ENCODE measurements around the gene TIMM22. TPM values are rescaled to one million over a fixed set of nuclear protein-coding genes. Genes with fewer than 3 reads are reported as not detected.

Gene TIMM22
- total RNA-seq (2014; rRNA removed; shearing (Covaris generic)): 34.0 and 36.9 TPM in 2 replicates

DNA sequence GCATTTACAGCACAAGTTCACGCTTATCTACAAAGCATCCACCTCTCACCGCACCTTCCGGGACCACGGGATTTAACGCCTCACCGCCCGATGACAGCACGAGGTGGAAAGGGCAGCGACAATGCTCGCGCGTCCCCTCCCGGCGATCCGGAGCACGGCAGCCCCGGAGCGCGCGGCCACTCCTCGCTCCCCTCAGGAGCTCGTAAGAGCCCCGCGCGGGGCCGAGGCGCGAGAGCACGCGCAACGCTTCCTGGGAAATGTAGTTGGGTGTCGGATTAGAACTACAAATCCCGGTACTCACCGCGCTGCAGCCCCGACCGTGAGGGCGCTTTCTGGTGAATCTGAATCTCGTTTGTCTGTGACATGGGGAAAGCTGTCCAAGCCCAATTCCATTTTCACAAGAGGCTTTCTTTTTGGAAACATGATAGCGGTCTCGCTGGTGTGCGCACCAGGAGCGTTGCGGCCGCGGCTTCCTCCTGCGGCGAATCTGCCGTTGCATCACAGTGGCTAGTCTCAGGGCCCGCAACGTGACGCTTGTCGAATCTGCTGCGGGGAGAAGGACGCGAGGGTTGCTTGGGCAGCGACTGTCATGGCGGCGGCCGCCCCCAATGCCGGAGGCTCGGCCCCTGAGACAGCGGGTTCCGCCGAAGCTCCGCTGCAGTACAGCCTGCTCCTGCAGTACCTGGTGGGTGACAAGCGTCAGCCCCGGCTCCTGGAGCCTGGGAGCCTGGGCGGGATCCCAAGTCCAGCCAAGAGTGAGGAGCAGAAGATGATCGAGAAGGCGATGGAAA is at the start of gene TIMM22:
Gene TIMM22, plus strand, starts transcription at position 576 of the 791 bp plus-strand sequence. Its CDS starts 14 bp downstream, at position 590.
- DNase-seq (ENCODE audit: low spot score): peak; percentile 97

DNA sequence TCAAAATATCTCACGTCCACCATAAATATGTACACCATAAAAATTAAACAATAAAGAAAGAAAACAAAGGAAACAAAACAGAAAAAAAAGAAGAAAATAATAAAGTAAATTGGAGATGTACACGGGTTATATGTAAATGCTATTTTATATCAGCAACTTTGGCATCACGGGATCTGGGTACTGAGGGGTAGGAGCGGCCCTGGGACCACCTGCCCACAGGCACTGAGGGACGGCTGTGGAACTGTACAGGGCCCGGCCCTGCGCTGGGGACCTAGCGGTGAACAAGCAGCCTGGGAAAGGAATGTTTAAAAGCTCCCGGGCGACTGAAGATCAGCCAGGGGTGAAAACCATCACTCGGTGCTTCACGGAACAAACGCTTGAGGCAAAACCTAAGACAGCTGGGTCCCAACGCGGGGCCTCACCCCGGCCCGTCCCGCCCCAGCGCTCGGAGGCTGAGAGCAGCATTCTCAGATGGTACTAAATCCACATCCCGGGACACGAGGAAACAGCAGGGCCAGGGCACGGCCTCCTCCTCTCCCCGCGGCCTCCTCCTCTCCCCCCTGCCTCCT is 48.6 kb upstream of the TIMM22 start:
- DNase-seq (ENCODE audit: low spot score): no peak

DNA sequence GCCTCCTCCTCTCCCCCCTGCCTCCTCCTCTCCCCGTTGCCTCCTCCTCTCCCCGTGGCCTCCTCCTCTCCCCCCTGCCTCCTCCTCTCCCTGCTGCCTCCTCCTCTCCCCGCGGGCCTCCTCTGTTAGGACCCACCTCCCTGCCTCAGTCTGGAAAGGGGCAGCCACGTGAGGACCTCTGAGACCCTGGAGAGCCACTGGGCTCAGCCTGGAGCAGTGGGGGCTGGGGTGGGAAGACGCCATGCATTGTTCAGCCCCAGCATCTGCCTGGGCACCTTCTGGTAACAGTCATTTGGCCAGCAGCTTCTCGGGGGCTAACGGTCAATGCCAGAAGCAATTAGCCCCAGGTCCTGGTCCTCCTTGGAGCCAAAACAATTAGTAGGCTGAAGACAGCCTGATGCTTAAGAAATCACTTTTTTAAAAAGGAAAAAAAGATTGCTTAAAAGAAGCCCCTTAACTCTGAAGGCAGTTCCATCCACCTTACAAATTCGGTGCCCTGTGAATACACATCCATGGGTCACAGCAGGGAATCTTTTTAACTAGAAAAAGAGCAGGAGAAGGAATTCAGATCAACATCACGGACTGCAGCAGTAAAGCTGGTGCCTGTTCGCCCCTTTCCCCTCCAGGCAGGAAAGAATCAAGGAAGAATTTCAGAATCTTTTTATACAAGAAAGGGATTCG is 47.2 kb upstream of the TIMM22 start:
- no peak for DNase-seq (ENCODE audit: low spot score)

DNA sequence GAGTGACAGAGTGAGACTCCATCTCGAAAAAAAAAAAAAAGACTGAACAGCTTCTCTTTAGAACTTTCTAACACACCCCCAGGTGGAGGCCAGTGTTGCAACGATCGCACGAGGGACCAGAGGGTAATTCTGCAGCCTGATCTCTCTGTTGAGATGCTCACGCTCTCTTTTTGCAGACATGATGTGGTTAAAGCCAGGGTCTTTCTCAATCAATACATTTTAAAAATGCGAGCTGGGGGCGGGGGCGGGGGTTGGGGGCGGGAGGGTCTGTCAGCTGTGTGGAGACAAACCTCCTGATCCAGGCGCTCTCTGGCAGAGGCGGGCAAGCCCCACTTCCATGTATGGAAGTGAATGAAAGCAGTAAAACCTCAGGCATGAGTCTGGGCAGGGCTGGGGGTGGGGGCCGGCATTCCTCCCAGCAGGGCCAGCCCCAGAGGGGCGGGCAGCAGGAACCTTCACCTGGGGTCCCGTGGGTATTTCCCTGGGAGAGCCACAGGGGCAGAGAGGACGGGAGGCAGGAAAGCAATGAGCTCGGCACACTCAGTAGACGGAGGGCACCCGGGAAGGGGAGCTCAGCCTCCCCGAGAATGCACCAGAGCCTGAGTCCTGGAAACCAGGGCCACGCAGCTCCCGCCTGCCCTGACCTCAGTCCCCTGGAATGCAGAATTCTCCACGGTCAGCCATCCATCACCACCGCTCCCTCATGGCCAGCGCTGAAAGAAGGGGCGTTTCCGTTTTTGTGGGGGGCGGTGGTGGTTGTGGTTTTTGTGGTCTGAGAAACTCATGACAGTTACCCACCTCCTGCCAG is 45.4 kb upstream of the TIMM22 start:
- peak; percentile 88 for DNase-seq (ENCODE audit: low spot score)

DNA sequence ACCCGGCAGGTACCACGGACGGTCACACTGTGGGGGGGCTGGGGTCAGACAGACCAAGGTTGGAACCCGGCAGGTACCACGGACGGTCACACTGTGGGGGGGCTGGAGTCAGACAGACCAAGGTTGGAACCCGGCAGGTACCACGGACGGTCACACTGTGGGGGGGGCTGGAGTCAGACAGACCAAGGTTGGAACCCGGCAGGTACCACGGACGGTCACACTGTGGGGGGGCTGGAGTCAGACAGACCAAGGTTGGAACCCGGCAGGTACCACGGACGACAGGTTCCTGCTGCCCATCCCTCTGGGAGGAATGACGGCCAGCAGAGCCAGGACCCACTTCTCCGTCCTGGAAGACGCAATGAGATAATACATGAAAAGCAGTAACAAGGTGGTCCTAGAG is 44.3 kb upstream of the TIMM22 start:
- peak; percentile 46 for DNase-seq (ENCODE audit: low spot score)

DNA sequence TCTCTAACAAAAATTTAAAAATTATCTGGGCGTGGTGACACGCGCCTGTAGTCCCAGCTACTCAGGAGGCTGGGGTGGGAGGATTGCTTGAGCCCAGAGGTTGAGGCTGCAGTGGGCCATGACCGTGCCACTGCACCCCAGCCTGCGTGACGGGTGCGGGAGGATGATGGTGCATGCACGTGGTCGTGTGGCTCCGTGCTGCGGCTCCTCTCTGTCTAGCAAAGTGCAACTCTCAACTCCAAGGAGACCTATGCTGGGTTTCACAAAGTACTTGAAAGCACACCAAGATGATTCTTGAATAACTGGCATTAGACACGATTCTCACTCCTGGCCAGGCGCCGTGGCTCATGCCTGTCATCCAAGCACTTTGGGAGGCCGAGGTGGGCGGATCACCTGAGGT is 43.2 kb upstream of the TIMM22 start:
- no peak for DNase-seq (ENCODE audit: low spot score)

DNA sequence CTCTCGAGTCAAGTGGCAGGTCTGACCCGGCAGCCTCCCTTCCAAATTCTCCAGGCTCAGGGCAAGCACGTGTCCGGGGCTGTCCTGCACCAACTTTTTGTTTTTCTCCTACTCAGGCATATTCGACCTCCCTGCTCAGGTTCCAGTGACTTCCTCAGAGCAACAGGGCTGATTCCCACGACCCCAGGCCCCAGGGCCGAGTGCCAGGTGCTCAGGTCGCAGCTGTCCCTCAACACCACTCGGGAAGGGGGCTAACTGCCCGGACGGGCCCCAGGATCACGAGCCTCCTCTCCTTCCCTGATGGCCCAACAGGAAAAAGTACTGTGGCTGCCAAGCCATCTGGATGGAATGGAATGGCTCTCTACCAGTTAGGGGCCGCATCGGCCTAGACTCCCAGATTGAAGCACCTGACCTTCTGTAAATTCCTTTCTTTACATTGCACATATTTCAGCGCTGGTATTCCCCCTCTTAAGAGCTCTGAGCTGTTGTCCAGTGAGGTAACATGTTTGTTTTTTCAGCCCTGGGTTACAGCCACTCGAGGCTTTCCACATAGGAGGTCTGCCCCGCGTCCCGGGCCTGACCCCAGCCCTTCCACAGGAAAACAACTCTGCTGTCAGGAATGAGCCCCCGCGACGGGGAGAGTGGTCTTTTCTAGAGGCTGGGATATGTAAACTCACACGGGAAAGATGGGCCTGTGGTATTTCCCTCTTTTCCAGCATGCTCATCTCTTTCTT is 42.3 kb upstream of the TIMM22 start:
- no peak for DNase-seq (ENCODE audit: low spot score)

DNA sequence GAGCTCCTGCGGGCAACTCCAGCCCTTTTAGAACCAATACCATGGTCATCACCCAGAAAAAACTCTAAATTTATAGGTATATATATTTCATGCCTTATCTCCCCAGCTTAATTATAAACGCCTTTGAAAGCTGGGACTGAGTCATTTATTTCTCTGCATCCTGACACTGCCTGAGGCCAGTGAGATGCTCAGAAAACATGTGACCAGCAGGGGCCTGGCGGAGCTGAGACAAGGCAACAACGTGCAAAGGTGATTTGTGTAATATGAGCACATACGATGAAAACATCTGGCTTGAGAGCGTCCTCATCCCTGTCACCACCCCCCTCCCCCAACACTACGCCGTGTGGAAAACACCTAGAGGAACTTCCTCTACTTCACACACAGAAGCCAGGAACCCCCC is 40.0 kb upstream of the TIMM22 start:
- peak; percentile 73 for DNase-seq (ENCODE audit: low spot score)

DNA sequence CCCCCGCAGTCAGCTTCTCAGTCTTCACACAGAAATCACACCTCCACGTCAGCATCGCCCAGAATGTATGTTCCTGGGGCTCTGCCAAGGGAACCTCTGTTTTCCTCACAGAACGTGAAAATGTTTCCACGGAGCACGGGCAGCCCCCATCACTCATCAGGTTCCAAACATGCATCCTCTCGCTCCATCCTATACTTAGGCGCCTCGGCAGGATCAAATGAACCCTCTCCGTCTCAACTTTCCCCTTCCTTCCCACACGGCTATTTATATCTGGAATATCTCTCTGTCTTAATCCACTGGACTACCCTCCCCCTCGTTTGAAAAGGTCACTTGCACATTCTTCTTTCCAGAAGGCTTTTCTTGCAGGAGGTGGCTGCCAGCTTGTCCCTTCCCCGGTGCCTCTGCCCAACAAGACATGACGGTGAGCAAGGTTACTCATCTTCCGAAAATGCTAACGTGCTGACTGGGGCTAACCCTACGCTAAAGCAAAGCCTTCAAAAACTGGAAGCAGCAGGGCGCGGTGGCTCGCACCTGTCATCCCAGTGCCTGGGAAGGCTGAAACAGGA is 39.0 kb upstream of the TIMM22 start:
- DNase-seq (ENCODE audit: low spot score): no peak

DNA sequence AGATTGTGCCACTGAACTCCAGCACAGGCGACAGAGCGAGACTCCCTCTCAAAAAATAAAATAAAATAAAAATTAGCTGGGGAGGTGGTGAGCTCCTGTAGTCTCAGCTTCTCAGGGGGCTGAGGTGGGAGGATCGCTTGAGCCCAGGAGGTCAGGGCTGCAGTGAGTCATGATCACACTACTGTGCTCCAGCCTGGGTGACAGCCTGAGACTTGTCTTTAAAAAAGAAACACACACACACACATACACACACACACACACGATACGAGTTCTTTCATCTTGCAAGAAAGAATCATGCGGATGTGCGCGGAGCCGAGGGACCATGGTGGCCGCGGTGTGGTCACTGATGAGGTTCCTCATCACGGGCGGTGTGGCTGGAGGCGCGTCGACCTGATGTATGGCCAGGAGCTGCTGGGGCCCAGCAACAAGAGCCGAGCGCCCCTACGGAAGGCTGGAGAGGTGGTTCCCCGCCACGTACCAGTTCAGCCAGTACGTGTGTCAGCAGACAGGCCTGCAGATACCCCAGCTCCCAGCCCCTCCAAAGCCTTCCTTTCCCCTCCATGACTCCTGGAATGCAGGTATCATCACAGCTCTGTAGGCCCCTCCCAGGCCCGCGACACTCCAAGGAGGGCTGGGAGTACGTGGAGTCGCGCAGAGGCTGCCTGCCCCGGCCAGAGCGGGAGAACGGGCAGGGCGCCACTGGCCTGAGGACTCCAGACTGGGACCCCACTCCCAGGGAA is 38.0 kb upstream of the TIMM22 start:
- no peak for DNase-seq (ENCODE audit: low spot score)

DNA sequence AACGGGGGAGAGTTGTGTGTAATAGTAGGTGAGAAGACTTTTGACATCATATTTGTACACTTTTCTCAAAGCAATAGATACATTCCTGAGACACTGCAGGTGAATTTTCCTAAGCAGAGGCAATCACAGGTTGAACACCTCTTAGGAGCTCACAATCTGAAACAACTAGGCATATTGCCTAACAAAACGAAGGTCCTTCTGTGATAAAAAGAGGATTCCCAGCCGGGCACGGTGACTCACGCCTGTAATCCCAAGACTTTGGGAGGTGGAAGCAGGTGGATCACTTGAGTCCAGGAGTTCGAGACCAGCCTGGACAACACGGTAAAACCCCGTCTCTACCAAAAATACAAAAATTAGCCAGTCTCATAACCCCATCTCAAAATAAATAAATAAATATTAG is 34.8 kb upstream of the TIMM22 start:
- DNase-seq (ENCODE audit: low spot score): no peak

DNA sequence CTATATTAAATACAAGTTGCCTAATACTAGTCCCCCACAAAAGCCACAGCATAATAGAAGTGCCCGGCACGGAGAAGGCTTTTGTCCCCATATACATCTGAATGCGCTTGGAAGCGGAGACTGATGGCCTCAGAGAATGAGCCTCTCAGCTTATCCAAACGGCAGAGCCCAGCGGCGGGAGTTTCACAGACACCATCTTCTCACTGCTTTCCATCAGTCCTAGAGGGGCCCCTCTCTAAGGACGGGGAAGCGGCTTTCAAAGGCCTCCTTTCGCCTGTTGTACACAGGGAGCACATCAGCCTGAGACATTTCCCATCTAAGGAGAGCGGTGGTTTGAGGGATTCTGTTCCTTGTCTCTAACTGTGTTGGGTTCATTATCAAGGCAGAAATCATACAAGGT is 34.3 kb upstream of the TIMM22 start:
- DNase-seq (ENCODE audit: low spot score): no peak

DNA sequence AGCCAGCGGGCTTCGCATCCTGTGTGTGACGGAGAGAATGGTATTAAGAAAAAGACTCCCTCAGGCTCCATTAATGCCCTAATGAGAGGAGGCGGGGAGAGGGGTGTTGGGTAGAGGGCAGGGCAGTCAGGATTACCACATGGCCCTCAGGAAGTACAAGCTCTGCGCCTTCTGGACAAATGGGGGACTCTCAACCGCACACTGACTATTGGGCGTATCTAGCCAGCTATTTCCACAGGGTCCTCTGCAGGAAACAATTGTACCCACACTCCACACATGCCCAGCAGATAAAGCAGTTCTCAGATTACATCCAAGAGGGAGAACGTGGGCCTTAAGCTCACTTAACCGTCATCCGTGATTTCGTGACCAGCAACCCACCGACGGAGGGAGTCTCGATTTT is 32.1 kb upstream of the TIMM22 start:
- no peak for DNase-seq (ENCODE audit: low spot score)

DNA sequence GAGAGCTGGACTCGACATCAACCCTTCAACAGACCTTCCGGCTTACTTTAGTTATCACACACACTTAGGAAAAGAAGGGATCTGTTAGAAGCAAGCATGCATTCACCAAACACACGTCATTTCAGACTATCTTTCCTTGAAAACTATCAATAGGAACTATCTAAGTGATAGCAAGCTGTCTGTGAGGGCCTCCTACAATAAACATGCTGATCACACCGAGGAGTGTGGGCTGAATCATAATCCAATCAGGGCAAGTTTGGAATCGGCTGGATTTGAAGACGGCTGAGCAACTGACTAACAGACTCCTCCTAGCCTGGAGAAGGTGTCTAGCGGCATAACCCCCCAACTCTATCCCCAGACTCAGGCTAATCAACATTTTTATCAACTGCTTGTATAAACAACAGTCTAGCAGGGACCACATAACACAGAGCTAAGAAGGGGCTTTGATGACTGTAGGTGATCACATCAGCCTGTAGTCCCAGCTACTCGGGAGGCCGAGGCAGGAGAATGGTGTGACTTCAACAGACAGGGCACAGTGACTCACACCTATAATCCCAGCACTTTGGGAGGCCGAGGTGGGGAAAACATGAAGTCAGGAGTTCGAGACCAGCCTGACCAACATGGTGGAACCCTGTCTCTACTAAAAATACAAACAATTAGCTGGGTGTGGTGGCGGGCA is 31.5 kb upstream of the TIMM22 start:
- DNase-seq (ENCODE audit: low spot score): no peak

DNA sequence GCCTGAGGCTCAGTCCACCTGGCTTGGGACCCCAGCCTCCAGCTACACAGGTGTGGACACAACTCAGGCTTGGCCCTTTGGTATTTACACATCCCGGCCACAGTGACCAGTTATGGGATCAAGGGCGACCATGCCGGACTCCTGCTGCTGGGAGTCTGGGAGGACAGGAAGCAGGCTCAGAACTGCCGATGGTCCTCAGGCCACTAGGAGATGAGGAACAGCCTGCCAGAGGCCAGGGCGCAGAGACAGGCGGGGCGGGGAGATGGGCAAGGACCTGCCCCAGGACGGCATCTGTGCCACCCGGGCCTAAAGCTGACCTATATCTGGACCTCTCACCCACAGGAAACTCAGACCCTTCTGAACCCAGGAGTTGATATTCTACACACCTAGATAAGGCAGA is 29.8 kb upstream of the TIMM22 start:
- no peak for DNase-seq (ENCODE audit: low spot score)

DNA sequence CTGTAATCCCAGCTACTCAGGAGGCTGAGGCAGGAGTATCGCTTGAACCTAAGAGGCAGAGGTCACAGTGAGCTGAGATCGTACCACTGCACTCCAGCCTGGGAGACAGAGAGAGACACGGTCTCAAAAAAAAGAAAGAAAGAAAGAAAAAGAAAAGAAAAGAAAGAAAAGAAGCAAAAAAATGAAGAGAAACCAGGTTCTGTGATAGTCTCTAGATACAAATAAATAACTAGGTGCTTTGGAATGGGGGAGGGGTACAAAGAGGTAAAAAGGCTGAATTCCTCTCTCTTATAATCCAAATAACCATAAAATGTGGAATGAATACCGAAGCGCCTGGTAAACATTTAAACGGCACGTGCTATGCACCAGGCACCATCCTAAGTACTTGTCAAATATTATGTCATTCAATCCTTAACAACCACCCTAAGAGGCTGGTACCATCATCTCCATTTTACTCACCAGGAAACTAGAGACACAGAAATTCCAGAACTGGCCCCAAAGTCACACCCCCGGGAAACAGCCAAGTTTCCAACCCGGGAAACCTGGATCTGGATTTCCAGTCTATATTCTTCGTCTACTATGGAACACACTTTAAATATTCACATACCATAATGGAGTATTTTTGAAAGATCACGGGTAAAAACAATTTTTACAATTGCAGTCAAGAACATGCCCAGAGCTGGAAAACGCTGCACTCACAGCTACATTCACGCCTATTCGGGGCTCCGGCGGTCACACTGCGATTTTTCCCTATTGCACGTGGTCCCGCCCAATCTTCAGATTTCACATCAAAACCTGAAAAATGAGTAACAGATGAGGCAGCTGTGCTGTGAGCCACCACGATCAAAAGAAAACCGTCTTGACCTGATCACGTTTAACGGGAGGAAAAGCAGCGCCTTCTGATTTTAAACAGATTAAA is 27.9 kb upstream of the TIMM22 start:
- DNase-seq (ENCODE audit: low spot score): no peak

DNA sequence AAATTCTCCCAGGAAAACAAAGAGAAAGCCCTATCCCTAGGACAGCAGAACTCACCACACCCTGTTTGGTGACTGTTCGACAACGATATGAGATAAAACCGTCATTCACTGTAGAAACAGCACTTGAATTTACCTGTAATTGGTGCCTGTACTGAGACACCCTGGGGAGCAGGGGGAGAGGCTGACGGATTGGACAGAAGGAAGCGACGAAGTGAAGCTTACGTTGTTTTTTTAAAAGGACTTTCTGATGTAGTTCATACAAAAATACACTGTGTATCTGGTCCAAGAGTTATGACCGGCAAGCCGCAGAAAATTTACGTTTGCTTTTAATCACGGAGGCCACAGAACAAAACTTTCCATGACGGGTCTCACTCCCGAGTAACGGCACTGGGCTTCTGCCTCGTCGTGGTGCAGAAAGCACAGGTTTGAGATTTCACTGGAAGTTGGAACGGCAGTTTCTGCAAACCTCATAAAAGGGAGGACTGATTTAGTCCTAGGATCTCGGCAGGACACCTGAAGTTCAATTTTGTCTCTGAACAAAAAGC is 27.0 kb upstream of the TIMM22 start:
- no peak for DNase-seq (ENCODE audit: low spot score)

DNA sequence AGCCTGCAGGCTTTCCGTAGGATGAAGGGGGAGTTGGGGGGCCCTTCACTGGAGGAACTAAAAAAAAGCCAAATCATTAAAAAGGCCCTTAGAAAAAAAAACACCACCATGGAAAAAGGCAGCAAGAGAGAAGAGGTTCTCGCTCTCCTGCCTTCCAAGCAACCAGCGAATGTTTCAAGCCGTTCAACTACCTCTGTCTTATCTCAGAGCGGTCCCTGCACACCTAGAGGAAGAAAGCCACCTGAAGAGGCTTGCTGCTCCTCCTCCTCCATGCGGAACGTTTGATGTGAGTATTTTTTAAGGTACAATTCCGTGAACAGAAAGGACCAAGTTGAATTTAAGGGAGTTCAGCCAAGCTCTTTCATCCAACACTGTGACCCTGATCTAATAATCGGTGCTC is 26.6 kb upstream of the TIMM22 start:
- DNase-seq (ENCODE audit: low spot score): no peak

Measured in H4 (cell line).